ENCODE data around the gene FTL. TPM values are rescaled to one million over a fixed set of nuclear protein-coding genes. Genes with fewer than 3 reads are reported as not detected.

Gene FTL
- total RNA-seq, 1 experiment from 2014 or later: 1,245 TPM

DNA sequence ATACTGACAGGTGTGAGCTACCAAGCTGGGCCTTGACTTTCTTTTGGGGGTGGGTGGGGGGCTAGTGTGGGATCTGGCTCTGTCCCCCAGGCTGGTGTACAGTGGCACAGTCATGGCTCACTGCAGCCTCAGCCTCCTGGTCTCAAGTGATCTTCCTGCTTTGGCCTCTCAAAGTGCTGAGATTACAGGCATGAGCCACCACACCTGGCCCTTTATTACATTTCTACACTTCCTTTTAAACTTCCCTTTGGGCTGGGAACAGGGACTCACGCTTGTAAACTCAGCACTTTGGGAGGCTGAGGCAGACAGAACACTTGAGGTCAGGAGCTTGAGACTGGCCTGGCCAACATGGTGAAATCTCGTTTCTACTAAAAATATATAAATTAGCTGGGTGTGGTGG is 12.0 kb downstream of the FTL start:
- no peak overlapping the region for H3K23ac ChIP-seq (ENCODE audit: insufficient read length, low read depth, low read length)
- Mint-ChIP-seq H3K4me1 (no peaks in the 10 kb centered on the region), H3K27ac (no peak overlapping the region), H3K27me3 (ENCODE audit: low read depth) (no peaks in the 10 kb centered on the region), H3K4me3 (no peak overlapping the region), H3K36me3 (ENCODE audit: insufficient read depth in 1 of 3, low read depth in 3 of 3) (peaks cover 20 to 48% (median 42%) of the 10 kb centered on the region in 3 experiments), H3K9me3 (no peaks in the 10 kb centered on the region; a peak in 1 of 5 replicates)
- no peaks in the 10 kb centered on the region for H4K20me1 ChIP-seq (ENCODE audit: control insufficient read depth, insufficient read depth, insufficient read length)
- no peak overlapping the region for H2AFZ ChIP-seq (ENCODE audit: low read length)
- H2BK15ac ChIP-seq (ENCODE audit: low read depth, low read length): no peak overlapping the region
- DNase-seq: no peak
- no peaks in the 10 kb centered on the region for H3K23me2 ChIP-seq (ENCODE audit: insufficient read length, low read depth, low read length, poor library complexity, severe bottlenecking)
- H2BK120ac ChIP-seq (ENCODE audit: low read depth, low read length, poor library complexity, severe bottlenecking): no peak overlapping the region
- H3K79me2 ChIP-seq (ENCODE audit: insufficient read depth, low read length): no peaks in the 10 kb centered on the region
- H3K18ac ChIP-seq (ENCODE audit: insufficient read length, low read depth, low read length): no peak overlapping the region
- no peak overlapping the region for H4K8ac ChIP-seq (replicated peaks; ENCODE audit: insufficient read length, low read depth, low read length)
- no peak overlapping the region for H3K9ac ChIP-seq (ENCODE audit: extremely low read depth, insufficient read length, low read length)
- no peak overlapping the region for H3K14ac ChIP-seq (ENCODE audit: insufficient read depth, low read length)
- H3K9me3 ChIP-seq (ENCODE audit: control insufficient read depth, low read depth, low read length): no peaks in the 10 kb centered on the region
- H3K56ac ChIP-seq (ENCODE audit: insufficient read length, low read depth, low read length): no peak overlapping the region
- H2BK12ac ChIP-seq (ENCODE audit: insufficient read length, low read depth, low read length): no peak overlapping the region
- H4K5ac ChIP-seq (ENCODE audit: insufficient read length, low read depth, low read length): no peak overlapping the region
- no peak overlapping the region for H3K4me2 ChIP-seq (ENCODE audit: insufficient read depth, insufficient read length, low read length)
- H2AK5ac ChIP-seq (ENCODE audit: insufficient read length, low read length): no peak overlapping the region
- H3K4me1 ChIP-seq (ENCODE audit: insufficient read depth, low read length): no peaks in the 10 kb centered on the region
- H2BK20ac ChIP-seq (ENCODE audit: low read depth, low read length, poor library complexity, severe bottlenecking): no peak overlapping the region
- H3K27me3 ChIP-seq (ENCODE audit: insufficient read depth, low read length): no peaks in the 10 kb centered on the region
- H2BK5ac ChIP-seq (ENCODE audit: insufficient read length, low read length): no peak overlapping the region
- no CpG with 5 or more reads among the region's 2 CpGs for WGBS (ENCODE audit: extremely low coverage, insufficient read length, low lambda C conversion rate)
- no peak overlapping the region for H3K27ac ChIP-seq (ENCODE audit: insufficient read length, low read depth, low read length)
- H3K4ac ChIP-seq (ENCODE audit: low read depth, low read length): no peak overlapping the region
- TF ChIP-seq, protein P1, sequence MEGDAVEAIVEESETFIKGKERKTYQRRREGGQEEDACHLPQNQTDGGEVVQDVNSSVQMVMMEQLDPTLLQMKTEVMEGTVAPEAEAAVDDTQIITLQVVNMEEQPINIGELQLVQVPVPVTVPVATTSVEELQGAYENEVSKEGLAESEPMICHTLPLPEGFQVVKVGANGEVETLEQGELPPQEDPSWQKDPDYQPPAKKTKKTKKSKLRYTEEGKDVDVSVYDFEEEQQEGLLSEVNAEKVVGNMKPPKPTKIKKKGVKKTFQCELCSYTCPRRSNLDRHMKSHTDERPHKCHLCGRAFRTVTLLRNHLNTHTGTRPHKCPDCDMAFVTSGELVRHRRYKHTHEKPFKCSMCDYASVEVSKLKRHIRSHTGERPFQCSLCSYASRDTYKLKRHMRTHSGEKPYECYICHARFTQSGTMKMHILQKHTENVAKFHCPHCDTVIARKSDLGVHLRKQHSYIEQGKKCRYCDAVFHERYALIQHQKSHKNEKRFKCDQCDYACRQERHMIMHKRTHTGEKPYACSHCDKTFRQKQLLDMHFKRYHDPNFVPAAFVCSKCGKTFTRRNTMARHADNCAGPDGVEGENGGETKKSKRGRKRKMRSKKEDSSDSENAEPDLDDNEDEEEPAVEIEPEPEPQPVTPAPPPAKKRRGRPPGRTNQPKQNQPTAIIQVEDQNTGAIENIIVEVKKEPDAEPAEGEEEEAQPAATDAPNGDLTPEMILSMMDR (conservative IDR thresholded peaks at IDR 0.05): no peak
- H4K91ac ChIP-seq (ENCODE audit: insufficient read length, low read depth, low read length): no peak overlapping the region
- no peak overlapping the region for H3T11ph ChIP-seq (ENCODE audit: low read length)
- no peaks in the 10 kb centered on the region for H3K79me1 ChIP-seq (ENCODE audit: insufficient read depth, low read depth, low read length, poor library complexity, severe bottlenecking)

All from H9 (cell line).